OCI-LY7 (cell line): ENCODE measurements around the gene OSCP1. TPM values are rescaled to one million over a fixed set of nuclear protein-coding genes. Genes with fewer than 3 reads are reported as not detected.

Experiments
- BruUV-seq: library from RNA; stranded (reverse); fragments of 400-500 nt; replicated peaks from 2 replicates; lab custom pipeline; 2021; lab: Mats Ljungman, UMichigan
- CTCF ChIA-PET: fragments of 300-600 bp; sonication (Branson Sonifier 250); formaldehyde crosslinking; loops from one replicate; lab custom pipeline; 2022; ENCODE audit warnings: antibody characterized with exemption; ENCODE audit not compliant: unreplicated experiment; lab: Charles Lee
- POLR2A ChIA-PET: fragments of 300-600 bp; sonication (Branson Sonifier 250); formaldehyde crosslinking; loops from one replicate; lab custom pipeline; 2022; ENCODE audit warnings: antibody characterized with exemption; lab: Charles Lee
- DNase-seq: peaks from one replicate; pipeline ENCODE4 v3.0.0-alpha.2; 2015; ENCODE audit warnings: low spot score
- H2AFZ ChIP-seq: fragments of 200-600 bp; sonication (generic), shearing (Covaris generic); 2 replicates; pipeline ENCODE4 v1.6.1; 2014; ENCODE audit warnings: mild to moderate bottlenecking, antibody characterized with exemption, low read length, moderate library complexity
- H3K27ac ChIP-seq: fragments of 200-600 bp; sonication (generic); 2 replicates; pipeline ENCODE4 v1.5.1; 2014; ENCODE audit warnings: mixed run types, low read depth, mild to moderate bottlenecking, moderate library complexity, low read length, inconsistent platforms; ENCODE audit not compliant: poor library complexity, severe bottlenecking
- H3K36me3 ChIP-seq: fragments of 200-600 bp; sonication (generic); 2 replicates; pipeline ENCODE4 v1.6.1; 2014; ENCODE audit warnings: mild to moderate bottlenecking, antibody characterized with exemption, low read length, moderate library complexity, mixed read lengths; ENCODE audit not compliant: insufficient read depth
- H3K4me1 ChIP-seq: fragments of 200-600 bp; sonication (generic); 2 replicates; pipeline ENCODE4 v1.5.1; 2014; ENCODE audit warnings: mild to moderate bottlenecking, low read length; ENCODE audit not compliant: insufficient read depth, poor library complexity, severe bottlenecking
- H3K4me2 ChIP-seq: fragments of 200-600 bp; sonication (generic); 2 replicates; pipeline ENCODE4 v1.6.1; 2014; ENCODE audit warnings: mild to moderate bottlenecking, low read length
- H3K4me3 ChIP-seq: fragments of 200-600 bp; sonication (generic); 2 replicates; pipeline ENCODE4 v1.5.1; 2014; ENCODE audit warnings: mild to moderate bottlenecking, low read depth, low read length; ENCODE audit not compliant: poor library complexity, severe bottlenecking
- H3K79me2 ChIP-seq: fragments of 200-600 bp; sonication (generic); 2 replicates; pipeline ENCODE4 v1.6.1; 2016; ENCODE audit warnings: low read depth, mild to moderate bottlenecking, low read length, moderate library complexity, mixed read lengths; ENCODE audit not compliant: insufficient read depth
- H3K9me2 ChIP-seq: fragments of 200-600 bp; sonication (generic); 2 replicates; pipeline ENCODE4 v1.6.1; 2016; ENCODE audit warnings: mild to moderate bottlenecking, low read length, mixed read lengths; ENCODE audit not compliant: insufficient read depth
- H3K9me3 ChIP-seq: fragments of 200-600 bp; sonication (generic); 2 replicates; pipeline ENCODE4 v1.6.1; 2014; ENCODE audit warnings: mild to moderate bottlenecking, mixed run types, low read length, mixed read lengths
- H4K20me1 ChIP-seq: fragments of 200-600 bp; sonication (generic); 2 replicates; pipeline ENCODE4 v1.6.1; 2014; ENCODE audit warnings: mild to moderate bottlenecking, antibody characterized with exemption, low read length, moderate library complexity, mixed read lengths; ENCODE audit not compliant: insufficient read depth
- EZH2phosphoT487 ChIP-seq: fragments of 200-600 bp; sonication (generic); IDR thresholded peaks from 2 replicates; pipeline ENCODE4 v1.6.1; 2018; ENCODE audit warnings: low read depth, borderline replicate concordance, mild to moderate bottlenecking, mixed run types, antibody characterized with exemption, low read length, moderate library complexity, mixed read lengths
- intact Hi-C: fragments of 100-400 bp; cut with micrococcal nuclease; formaldehyde crosslinking; loops from one replicate; pipeline ENCODE4 v1.10.0; 2022; ENCODE audit not compliant: unreplicated experiment
- total RNA-seq, 2 experiments: library from RNA; depleted of rRNA in 1 of 2; stranded (reverse); fragments of >200 nt in 1 of 2; shearing (Covaris generic) in 1 of 2; gene quantifications; 2 replicates each; pipeline ENCODE4 v1.2.3, GENCODE V29; 2014 to 2022
- TF ChIP-seq, protein P1 (sequence below): fragments of 200-600 bp; sonication (generic); conservative IDR thresholded peaks from 2 replicates; pipeline ENCODE4 v1.5.1; 2014; ENCODE audit warnings: mild to moderate bottlenecking, antibody characterized with exemption, low read length, moderate library complexity, mixed read lengths

Gene OSCP1
- total RNA-seq, 2 experiments from 2014 or later = 0.82 to 3.5 TPM

DNA sequence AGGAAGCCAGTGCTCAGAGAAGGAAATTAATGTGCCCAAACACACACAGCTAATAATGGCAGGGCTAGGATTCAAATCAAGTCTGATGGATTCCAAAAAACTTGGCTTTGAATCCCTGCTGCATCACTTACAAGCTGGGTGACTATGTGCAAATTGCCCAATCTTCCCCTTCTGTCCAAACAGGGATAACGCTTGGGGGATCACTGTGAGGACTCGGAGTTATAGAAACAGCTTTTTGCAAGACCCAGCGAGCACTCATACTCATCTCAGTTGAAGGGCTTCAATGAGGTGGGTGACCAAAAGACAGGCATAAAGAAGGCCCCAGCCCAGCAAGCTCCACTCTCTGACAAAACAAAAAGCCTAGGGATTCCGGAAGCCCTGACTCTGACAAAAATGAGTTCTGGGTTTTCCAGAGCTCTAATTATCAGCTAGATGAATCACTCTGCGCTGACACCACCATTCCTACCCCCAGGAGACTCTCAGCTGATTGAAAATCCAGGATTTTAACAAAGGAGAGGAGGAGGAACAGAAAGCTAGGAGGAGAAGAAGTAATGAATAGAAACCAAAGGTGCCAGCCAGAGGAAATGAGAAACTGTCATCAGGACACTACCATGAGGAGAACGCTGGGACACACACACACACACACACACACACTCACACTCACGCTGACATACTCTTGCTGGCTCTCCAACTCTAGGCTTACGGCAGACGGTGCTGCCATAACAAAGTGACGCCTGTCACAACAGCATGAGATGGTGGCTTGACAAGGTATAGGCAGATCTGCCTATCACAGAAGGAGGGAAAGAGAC is 62.9 kb downstream of the OSCP1 start:
- Histone ChIP-seq H4K20me1 (peaks cover 6% of the 10 kb centered on the region), H3K36me3 (peaks cover 32% of the 10 kb centered on the region), H3K27ac (peak overlapping the region; percentile 98), H3K4me3 (peak overlapping the region; percentile 73), H3K9me3 (no peaks in the 10 kb centered on the region), H2AFZ (no peak overlapping the region; the same call in 1 of the 2 replicates), H3K79me2 (peaks cover 46% of the 10 kb centered on the region), H3K9me2 (no peaks in the 10 kb centered on the region), H3K4me1 (peaks cover 76% of the 10 kb centered on the region), H3K4me2 (peak overlapping the region; percentile 100)
- no TSS peak for BruUV-seq
- no peak for TF ChIP-seq EZH2phosphoT487
- peak; percentile 63 for DNase-seq
- intact Hi-C loops = loop anchor here (2.0 to 10.0 kb wide), 3 partner anchors 33 to 565 kb away; partner anchors contain the start of gene AGO3
- POLR2A ChIA-PET = interaction anchor here (0.7 to 2.1 kb wide), 11 partner anchors 10 to 616 kb away, joined by 3 to 49 read pairs (median 4); partner anchors contain the start of gene LSM10
- CTCF ChIA-PET = interaction anchor here (1.7 kb wide), 1 partner anchor 10 kb away, joined by 9 read pairs; the partner anchor contains the start of gene LSM10

DNA sequence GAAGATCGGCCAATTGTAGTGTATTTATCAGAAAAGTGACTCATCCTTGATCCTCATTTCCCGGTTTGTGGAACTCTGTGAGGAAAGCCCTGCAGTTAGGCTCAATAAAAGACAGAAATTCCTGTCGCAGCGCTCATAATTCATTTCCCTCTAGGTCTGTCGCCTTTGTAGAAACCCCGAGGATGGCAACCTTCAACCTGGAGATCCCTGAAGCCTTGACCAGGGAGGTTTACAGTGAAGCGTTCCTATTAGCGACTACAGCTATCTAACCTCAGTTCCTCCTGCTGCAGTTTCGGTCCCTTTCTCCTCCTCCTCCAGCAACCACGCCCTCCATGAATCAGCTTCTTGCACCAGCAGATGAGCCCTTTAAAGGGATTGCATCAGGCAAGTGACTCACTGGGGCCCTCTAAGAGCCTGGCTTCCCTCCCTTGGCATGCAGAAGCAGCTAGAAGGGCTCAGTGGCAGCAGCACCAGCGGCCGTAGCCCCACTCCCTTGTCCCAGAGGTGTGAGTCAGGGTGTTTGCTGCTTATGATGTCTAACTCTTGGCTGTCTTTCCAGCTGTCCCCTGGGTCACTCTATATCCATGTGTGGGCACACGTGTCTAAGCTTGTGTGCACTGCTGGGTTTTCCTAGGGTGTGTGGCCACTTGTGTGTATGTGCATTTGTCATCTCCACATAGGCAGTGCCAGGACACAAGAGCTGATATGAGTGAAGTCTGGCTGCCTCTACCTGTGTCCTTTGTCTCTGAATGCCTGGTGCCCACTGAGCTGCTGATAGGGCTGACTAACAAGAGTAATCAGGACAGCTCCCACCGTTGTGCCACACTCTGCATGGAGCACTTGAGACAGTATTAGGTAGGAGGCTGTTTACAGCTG is 63.7 kb downstream of the OSCP1 start:
- POLR2A ChIA-PET = interaction anchor here (0.7 to 2.1 kb wide), 9 partner anchors 9 to 617 kb away, joined by 3 to 49 read pairs (median 6); partner anchors contain the start of gene LSM10
- H2AFZ ChIP-seq = no peak overlapping the region; the same call in 1 of the 2 replicates
- intact Hi-C loops = loop anchor here (2.0 to 10.0 kb wide), 3 partner anchors 34 to 566 kb away; partner anchors contain the start of gene AGO3

More for the DNA sequence above, 63.7 kb downstream of the OSCP1 start:
- peaks cover 6% of the 10 kb centered on the region for H4K20me1 ChIP-seq
- peak overlapping the region; percentile 98 for H3K27ac ChIP-seq
- peaks cover 28% of the 10 kb centered on the region for H3K36me3 ChIP-seq
- peaks cover 67% of the 10 kb centered on the region for H3K4me1 ChIP-seq
- H3K9me3 ChIP-seq = no peaks in the 10 kb centered on the region
- DNase-seq = peak; percentile 97
- H3K79me2 ChIP-seq = peaks cover 51% of the 10 kb centered on the region
- H3K4me2 ChIP-seq = peak overlapping the region; percentile 100
- peak overlapping the region; percentile 73 for H3K4me3 ChIP-seq
- CTCF ChIA-PET = interaction anchor here (1.7 kb wide), 1 partner anchor 11 kb away, joined by 9 read pairs; the partner anchor contains the start of gene LSM10
- no peaks in the 10 kb centered on the region for H3K9me2 ChIP-seq
- TF ChIP-seq, protein P1, sequence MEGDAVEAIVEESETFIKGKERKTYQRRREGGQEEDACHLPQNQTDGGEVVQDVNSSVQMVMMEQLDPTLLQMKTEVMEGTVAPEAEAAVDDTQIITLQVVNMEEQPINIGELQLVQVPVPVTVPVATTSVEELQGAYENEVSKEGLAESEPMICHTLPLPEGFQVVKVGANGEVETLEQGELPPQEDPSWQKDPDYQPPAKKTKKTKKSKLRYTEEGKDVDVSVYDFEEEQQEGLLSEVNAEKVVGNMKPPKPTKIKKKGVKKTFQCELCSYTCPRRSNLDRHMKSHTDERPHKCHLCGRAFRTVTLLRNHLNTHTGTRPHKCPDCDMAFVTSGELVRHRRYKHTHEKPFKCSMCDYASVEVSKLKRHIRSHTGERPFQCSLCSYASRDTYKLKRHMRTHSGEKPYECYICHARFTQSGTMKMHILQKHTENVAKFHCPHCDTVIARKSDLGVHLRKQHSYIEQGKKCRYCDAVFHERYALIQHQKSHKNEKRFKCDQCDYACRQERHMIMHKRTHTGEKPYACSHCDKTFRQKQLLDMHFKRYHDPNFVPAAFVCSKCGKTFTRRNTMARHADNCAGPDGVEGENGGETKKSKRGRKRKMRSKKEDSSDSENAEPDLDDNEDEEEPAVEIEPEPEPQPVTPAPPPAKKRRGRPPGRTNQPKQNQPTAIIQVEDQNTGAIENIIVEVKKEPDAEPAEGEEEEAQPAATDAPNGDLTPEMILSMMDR = 0 out of 2 replicates have a peak, but pooled peaks have one; percentile 38
- TF ChIP-seq EZH2phosphoT487 = no peak
- TSS peak; percentile 96 for BruUV-seq
